Adrenal gland (tissue), 12 donors: ENCODE measurements around the gene APBA1. TPM values are rescaled to one million over a fixed set of nuclear protein-coding genes. Genes with fewer than 3 reads are reported as not detected.

ENCODE experiments used
- DNase-seq, 7 donors: peaks; one replicate each; pipeline ENCODE4 v3.0.0-alpha.2; 2019 to 2020
- H3K27ac ChIP-seq, 5 donors: fragments of 200-600 bp; sonication (generic) in 4 of 5; 1 replicate in 3 of 5; 2 replicates in 2 of 5; pipeline versions ENCODE4 v1.5.1 to v1.8.0; 2016 to 2020; ENCODE audit warnings: mild to moderate bottlenecking in 1 of 5
- H3K27me3 ChIP-seq: fragments of 200-600 bp; 2 replicates; pipeline ENCODE4 v1.8.0; 2021
- H3K36me3 ChIP-seq, 2 donors: fragments of 200-600 bp; replicated peaks in 1 of 2; 1 replicate in 1 of 2; 2 replicates in 1 of 2; pipeline versions ENCODE4 v1.5.1 to v1.8.0; 2018 to 2022
- H3K4me1 ChIP-seq, 2 donors: fragments of 200-600 bp; replicated peaks in 1 of 2; 1 replicate in 1 of 2; 2 replicates in 1 of 2; pipeline versions ENCODE4 v1.5.1 to v1.8.0; 2018 to 2021
- H3K4me3 ChIP-seq, 4 donors: fragments of 200-600 bp; sonication (generic) in 3 of 4; one replicate each; pipeline ENCODE4 v1.5.1; 2016 to 2018
- H3K9me3 ChIP-seq, 3 donors: fragments of 200-600 bp; sonication (generic) in 1 of 3; replicated peaks in 1 of 3; 1 replicate in 2 of 3; 2 replicates in 1 of 3; pipeline versions ENCODE4 v1.5.1 to v1.8.0; 2016 to 2021
- POLR2A ChIP-seq, 2 donors: fragments of 450-650 bp; IDR thresholded peaks; one replicate each; pipeline ENCODE4 v1.6.1; 2017; ENCODE audit warnings: antibody characterized with exemption in 2 of 2, mild to moderate bottlenecking in 2 of 2, moderate library complexity in 1 of 2
- WGBS, 4 donors: extraction: QIAGEN DNeasy Blood & Tissue Kit in 2 of 4; methylation state at CpG; one replicate each; pipeline versions ENCODE4 v1.1.5 to v1.1.7; 2013 to 2017; 5-methylcytosine and 5-hydroxymethylcytosine counted together
- intact Hi-C, 2 donors: fragments of 100-400 bp; cut with DNase I; formaldehyde crosslinking; loops; one replicate each; pipeline versions ENCODE4 v1.14.1 to v1.15.0; 2022 to 2023
- polyA plus RNA-seq, 3 donors: library from polyadenylated mRNA; stranded (reverse); fragments of 200-250 nt in 2 of 3; fragments of 350-450 nt in 1 of 3; fragmentation: Illumina TruSeq in 1 of 3; extraction: RNeasy Lipid Tissue Mini Kit (QIAGEN cat#74804) in 1 of 3; gene quantifications; one replicate each; pipeline ENCODE4 v1.2.3, GENCODE V29; 2013 to 2014
- total RNA-seq, 9 donors: library from RNA; depleted of rRNA in 4 of 9; stranded (reverse); fragments of >200 nt in 4 of 9; fragments of 120-200 nt in 1 of 9; fragmentation: NEBNext Ultra II Directional in 1 of 9; extraction: Animal tissue kit (Norgen Biotek cat#: 25700) in 1 of 9; gene quantifications; one replicate each; pipeline versions ENCODE4 v1.1.0 to v1.2.4, GENCODE V29; 2013 to 2023
- TF ChIP-seq, protein P1 (sequence below), 6 experiments: fragments of 450-650 bp in 4 of 6; fragments of 200-600 bp in 2 of 6; sonication (generic) in 1 of 6; IDR thresholded peaks; 1 replicate in 5 of 6; 2 replicates in 1 of 6; pipeline versions ENCODE4 v1.5.1 to v1.8.0; 2016 to 2021; ENCODE audit warnings: antibody characterized with exemption in 6 of 6, mild to moderate bottlenecking in 2 of 6, moderate library complexity in 1 of 6
- donor health status: healthy with polysubstance abuse.
- donor health status: Bipolar disorder and iron deficiency.
- donor health status: DM: yes; HTN: yes; CAD: no.
- donor health status: DM: no; HTN: no; CAD: no.
- donor health status: DM: no; HTN: no; CAD: no.
- donor health status: DM: yes; HTN: yes; CAD: no.

APBA1 gene
- total and polyA plus RNA-seq, 12 donors = 0.64 to 6.4 (median 3.5) TPM

DNA sequence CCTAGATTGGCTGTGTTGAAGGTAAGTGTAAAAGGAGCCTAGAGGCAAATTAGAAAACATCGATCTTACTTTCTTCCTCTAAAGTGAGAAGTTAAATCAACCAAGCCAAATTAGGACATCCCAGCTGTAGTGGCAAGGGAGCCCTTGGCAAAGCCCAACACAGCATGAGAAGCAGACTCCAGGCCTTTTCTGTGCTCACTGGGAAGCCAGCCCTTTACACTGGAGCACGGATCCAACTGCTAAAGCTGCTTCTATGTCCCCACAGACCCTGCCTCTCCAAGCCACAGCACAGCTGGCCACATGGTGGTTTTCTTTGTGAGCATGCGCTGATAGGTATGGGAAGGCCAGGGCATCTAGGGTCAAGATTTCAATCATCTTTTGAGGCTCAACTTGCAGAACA lies 94.1 kb downstream of the APBA1 start:
- no peak overlapping the region for H3K4me3 ChIP-seq
- WGBS, 4 donors = 81 to 100% (median 88%) methylated on average over 2 to 3 of the region's 3 CpGs
- intact Hi-C loops = no loop called here
- no peak for TF ChIP-seq POLR2A (IDR thresholded peaks at IDR 0.05)
- TF ChIP-seq, protein P1, sequence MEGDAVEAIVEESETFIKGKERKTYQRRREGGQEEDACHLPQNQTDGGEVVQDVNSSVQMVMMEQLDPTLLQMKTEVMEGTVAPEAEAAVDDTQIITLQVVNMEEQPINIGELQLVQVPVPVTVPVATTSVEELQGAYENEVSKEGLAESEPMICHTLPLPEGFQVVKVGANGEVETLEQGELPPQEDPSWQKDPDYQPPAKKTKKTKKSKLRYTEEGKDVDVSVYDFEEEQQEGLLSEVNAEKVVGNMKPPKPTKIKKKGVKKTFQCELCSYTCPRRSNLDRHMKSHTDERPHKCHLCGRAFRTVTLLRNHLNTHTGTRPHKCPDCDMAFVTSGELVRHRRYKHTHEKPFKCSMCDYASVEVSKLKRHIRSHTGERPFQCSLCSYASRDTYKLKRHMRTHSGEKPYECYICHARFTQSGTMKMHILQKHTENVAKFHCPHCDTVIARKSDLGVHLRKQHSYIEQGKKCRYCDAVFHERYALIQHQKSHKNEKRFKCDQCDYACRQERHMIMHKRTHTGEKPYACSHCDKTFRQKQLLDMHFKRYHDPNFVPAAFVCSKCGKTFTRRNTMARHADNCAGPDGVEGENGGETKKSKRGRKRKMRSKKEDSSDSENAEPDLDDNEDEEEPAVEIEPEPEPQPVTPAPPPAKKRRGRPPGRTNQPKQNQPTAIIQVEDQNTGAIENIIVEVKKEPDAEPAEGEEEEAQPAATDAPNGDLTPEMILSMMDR (IDR thresholded peaks at IDR 0.05) = no peak
- H3K9me3 ChIP-seq = no peaks in the 10 kb centered on the region
- no peak overlapping the region for H3K27ac ChIP-seq
- H3K27me3 ChIP-seq = no peaks in the 10 kb centered on the region
- H3K4me1 ChIP-seq = peaks cover 0 to 4% of the 10 kb centered on the region in 2 donors
- no peaks in the 10 kb centered on the region for H3K36me3 ChIP-seq
- no peak for DNase-seq

DNA sequence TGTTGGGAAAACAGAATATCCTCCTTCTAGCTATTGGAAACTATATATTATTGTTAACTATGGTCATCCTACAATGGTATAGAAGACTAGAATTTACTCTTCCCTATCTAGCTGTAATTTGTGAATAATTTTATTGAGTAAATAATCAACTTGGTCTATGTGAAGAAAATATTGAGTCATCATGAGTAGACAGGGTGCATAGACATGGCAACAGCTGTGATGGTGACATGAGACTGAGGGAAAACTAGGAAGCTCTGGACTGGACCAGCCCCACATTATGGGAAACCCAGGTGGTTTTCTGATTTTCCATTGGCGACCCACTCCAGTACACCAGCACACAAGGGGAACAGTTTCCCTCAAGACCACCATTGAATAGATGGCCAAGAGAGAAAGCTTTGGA lies 95.0 kb downstream of the APBA1 start:
- intact Hi-C loops = no loop called here
- H3K27ac ChIP-seq = no peak overlapping the region
- H3K36me3 ChIP-seq = no peaks in the 10 kb centered on the region
- no peaks in the 10 kb centered on the region for H3K4me1 ChIP-seq
- no peaks in the 10 kb centered on the region for H3K27me3 ChIP-seq
- DNase-seq = no peak
- 90 to 100% (median 98%) methylated on average over 1 of the region's 1 CpG for WGBS, 4 donors
- H3K4me3 ChIP-seq = no peak overlapping the region
- TF ChIP-seq, protein P1 (IDR thresholded peaks at IDR 0.05) = no peak
- H3K9me3 ChIP-seq = no peaks in the 10 kb centered on the region

DNA sequence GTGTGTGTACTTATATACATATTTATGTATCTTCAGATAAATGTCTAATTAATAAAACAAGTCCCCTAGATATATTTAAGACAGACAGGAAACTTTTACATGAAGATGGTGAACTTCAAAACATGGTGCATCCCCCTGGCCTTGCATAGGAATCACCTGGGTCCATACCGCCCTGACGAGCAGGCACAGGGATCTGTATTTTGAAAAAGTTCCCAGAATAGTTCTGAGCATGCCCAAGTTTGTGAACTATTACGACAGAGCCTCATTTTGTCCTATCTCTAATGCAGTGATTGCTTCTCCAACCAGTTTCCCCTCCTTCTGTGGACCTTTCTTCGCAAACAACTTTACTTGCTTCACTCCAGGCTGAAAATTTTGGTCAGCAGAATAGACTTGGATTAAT lies 98.1 kb downstream of the APBA1 start:
- intact Hi-C loops = no loop called here
- TF ChIP-seq, protein P1 (IDR thresholded peaks at IDR 0.05) = no peak
- no peak for TF ChIP-seq POLR2A (IDR thresholded peaks at IDR 0.05)
- Histone ChIP-seq H3K36me3 (no peaks in the 10 kb centered on the region), H3K27me3 (no peaks in the 10 kb centered on the region), H3K9me3 (no peaks in the 10 kb centered on the region), H3K4me1 (peaks cover 0 to 6% of the 10 kb centered on the region in 2 donors), H3K27ac (no peak overlapping the region), H3K4me3 (no peak overlapping the region)
- 69 to 92% (median 86%) methylated on average over 4 of the region's 4 CpGs for WGBS, 4 donors
- no peak for DNase-seq

DNA sequence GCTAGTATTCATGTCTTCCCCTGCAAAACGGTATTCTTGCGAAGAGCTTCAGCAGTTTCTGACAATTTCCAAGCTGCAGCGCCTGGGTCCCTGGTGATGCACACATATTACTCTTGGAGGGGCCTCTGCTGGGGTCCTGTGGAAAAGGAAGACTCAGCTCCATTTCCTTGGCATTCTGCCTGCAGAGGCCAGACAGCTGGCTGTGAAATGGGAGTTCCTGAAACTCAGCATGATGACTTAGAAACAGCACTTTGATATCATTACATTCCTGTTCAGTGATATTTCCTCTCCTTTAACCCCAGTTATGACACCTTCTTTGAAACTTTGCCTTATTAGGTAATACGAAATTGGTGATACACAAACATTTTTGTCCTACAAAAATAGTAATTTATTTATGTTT lies 98.5 kb downstream of the APBA1 start:
- Histone ChIP-seq H3K9me3 (no peaks in the 10 kb centered on the region), H3K4me1 (peaks cover 0 to 6% of the 10 kb centered on the region in 2 donors), H3K36me3 (no peaks in the 10 kb centered on the region), H3K27me3 (no peaks in the 10 kb centered on the region), H3K27ac (no peak overlapping the region), H3K4me3 (no peak overlapping the region)
- intact Hi-C loops = no loop called here
- TF ChIP-seq, protein P1 (IDR thresholded peaks at IDR 0.05) = no peak
- no peak for TF ChIP-seq POLR2A (IDR thresholded peaks at IDR 0.05)
- DNase-seq = no peak
- 73 to 91% (median 76%) methylated on average over 4 of the region's 4 CpGs for WGBS, 4 donors
